GM12892 (cell line): Measurements from ENCODE around the gene DBN1.

ENCODE experiments used
- POLR2A ChIP-seq: IDR thresholded peaks from 2 replicates; pipeline ENCODE4 v1.6.1; 2011; ENCODE audit warnings: low read depth, low read length, control low read depth
- TAF1 ChIP-seq: IDR thresholded peaks from 2 replicates; pipeline ENCODE4 v1.6.1; 2011; ENCODE audit warnings: low read depth, mild to moderate bottlenecking, control low read depth, low read length, borderline replicate concordance

DNA sequence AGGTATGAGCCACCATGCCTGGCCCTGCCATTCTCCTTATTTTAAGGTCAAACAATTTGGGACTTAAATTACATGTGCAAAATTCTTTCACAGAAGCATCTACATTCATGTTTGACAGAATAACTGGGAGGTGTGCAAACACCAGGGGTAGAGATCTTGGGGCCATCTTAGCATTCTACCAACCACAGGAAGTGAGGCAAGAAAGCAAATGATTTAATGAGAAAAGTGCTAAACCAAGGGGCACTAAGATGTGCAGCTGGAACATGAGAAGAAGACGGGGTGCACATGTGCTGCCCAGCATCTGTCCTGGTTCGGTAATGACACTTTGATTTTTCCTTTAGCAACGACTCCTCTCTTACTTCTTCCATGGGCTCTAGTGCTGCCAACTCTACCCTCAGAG lies 62.9 kb downstream of the DBN1 start:
- no peak for TF ChIP-seq TAF1
- no peak for TF ChIP-seq POLR2A
